Parathyroid adenoma (tissue), 2 donors: ENCODE data around the gene NUAK1.

Experiments used
- H2AFZ ChIP-seq: fragments of 300-600 bp; sonication (generic); one replicate; pipeline ENCODE4 v1.7.0; 2017; ENCODE audit warnings: antibody characterized with exemption, mild to moderate bottlenecking
- H3K27ac ChIP-seq: fragments of 300-600 bp; sonication (generic); one replicate; pipeline ENCODE4 v1.7.0; 2017
- H3K27me3 ChIP-seq: fragments of 300-600 bp; sonication (generic); one replicate; pipeline ENCODE4 v1.7.0; 2017; ENCODE audit warnings: low read length; ENCODE audit not compliant: control insufficient read depth, insufficient read depth
- H3K36me3 ChIP-seq: fragments of 300-600 bp; sonication (generic); one replicate; pipeline ENCODE4 v1.7.0; 2017; ENCODE audit warnings: low read length; ENCODE audit not compliant: control insufficient read depth, insufficient read depth
- H3K4me1 ChIP-seq: fragments of 300-600 bp; sonication (generic); one replicate; pipeline ENCODE4 v1.7.0; 2017; ENCODE audit warnings: control low read depth
- H3K4me2 ChIP-seq: fragments of 300-600 bp; sonication (generic); one replicate; pipeline ENCODE4 v1.7.0; 2017; ENCODE audit warnings: low read length
- H3K4me3 ChIP-seq: fragments of 300-600 bp; sonication (generic); one replicate; pipeline ENCODE4 v1.7.0; 2017; ENCODE audit warnings: low read depth, low read length
- H3K79me2 ChIP-seq: fragments of 300-600 bp; sonication (generic); one replicate; pipeline ENCODE4 v1.7.0; 2017; ENCODE audit warnings: control low read depth
- H3K9ac ChIP-seq: fragments of 300-600 bp; sonication (generic); one replicate; pipeline ENCODE4 v1.7.0; 2017; ENCODE audit warnings: mild to moderate bottlenecking
- H3K9me3 ChIP-seq: fragments of 300-600 bp; sonication (generic); one replicate; pipeline ENCODE4 v1.7.0; 2017; ENCODE audit warnings: low read length; ENCODE audit not compliant: control insufficient read depth
- TF ChIP-seq, protein P1 (sequence below): fragments of 300-600 bp; sonication (generic); IDR thresholded peaks from one replicate; pipeline ENCODE4 v1.7.0; 2017; ENCODE audit warnings: antibody characterized with exemption, mild to moderate bottlenecking
- donor health status: primary hyperparathyroidism.

The NUAK1 gene

DNA sequence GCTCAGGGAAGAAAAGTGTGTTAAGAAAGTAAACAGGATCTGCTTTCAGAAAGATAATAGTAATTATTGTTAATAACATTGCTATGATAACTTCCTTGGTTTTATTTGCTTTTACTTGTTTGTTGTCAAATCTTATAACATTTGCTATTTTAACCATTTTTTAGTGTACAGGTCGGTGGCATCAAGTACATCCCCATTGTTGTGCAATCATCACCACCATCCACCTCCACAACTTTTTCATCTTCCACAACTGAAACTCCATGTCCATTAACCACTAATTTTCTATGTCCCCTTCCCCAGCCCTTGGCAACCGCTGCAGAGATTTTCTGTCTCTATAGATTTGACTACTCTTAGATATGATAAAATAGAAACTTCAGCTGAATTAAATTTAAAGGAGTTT, 22.7 kb upstream of the NUAK1 start:
- Histone ChIP-seq H3K4me3 (no peak overlapping the region), H3K27me3 (no peaks in the 10 kb centered on the region), H3K4me2 (no peak overlapping the region), H3K4me1 (no peaks in the 10 kb centered on the region), H3K27ac (no peak overlapping the region), H3K9ac (no peak overlapping the region), H3K79me2 (no peaks in the 10 kb centered on the region), H2AFZ (no peak overlapping the region), H3K9me3 (no peaks in the 10 kb centered on the region), H3K36me3 (no peaks in the 10 kb centered on the region)
- TF ChIP-seq, protein P1, sequence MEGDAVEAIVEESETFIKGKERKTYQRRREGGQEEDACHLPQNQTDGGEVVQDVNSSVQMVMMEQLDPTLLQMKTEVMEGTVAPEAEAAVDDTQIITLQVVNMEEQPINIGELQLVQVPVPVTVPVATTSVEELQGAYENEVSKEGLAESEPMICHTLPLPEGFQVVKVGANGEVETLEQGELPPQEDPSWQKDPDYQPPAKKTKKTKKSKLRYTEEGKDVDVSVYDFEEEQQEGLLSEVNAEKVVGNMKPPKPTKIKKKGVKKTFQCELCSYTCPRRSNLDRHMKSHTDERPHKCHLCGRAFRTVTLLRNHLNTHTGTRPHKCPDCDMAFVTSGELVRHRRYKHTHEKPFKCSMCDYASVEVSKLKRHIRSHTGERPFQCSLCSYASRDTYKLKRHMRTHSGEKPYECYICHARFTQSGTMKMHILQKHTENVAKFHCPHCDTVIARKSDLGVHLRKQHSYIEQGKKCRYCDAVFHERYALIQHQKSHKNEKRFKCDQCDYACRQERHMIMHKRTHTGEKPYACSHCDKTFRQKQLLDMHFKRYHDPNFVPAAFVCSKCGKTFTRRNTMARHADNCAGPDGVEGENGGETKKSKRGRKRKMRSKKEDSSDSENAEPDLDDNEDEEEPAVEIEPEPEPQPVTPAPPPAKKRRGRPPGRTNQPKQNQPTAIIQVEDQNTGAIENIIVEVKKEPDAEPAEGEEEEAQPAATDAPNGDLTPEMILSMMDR, result no peak

DNA sequence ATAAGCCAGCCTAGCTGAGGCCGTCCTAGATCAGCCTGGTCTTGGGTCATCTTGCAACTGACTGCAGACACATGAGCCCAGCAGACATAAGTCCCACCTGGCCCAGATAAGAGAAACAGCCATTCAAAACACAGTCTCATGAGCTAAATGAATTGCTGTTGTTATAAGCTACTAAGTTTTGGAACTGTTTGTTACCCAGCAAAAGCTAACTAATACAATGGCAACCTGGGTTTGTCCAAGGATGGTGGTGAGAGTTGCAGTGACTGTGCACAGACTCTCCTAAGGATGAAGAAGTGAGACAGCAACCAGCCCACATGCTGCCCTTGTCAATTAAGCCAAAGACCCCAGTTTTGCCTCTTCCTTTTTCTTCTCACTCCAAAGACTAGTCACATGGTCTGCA, 22.2 kb upstream of the NUAK1 start:
- Histone ChIP-seq H3K27me3 (no peaks in the 10 kb centered on the region), H3K79me2 (no peaks in the 10 kb centered on the region), H3K9me3 (no peaks in the 10 kb centered on the region), H3K36me3 (no peaks in the 10 kb centered on the region), H3K4me3 (no peak overlapping the region), H3K27ac (no peak overlapping the region), H3K9ac (no peak overlapping the region), H3K4me1 (no peaks in the 10 kb centered on the region), H2AFZ (no peak overlapping the region), H3K4me2 (no peak overlapping the region)
- TF ChIP-seq, protein P1, result no peak

DNA sequence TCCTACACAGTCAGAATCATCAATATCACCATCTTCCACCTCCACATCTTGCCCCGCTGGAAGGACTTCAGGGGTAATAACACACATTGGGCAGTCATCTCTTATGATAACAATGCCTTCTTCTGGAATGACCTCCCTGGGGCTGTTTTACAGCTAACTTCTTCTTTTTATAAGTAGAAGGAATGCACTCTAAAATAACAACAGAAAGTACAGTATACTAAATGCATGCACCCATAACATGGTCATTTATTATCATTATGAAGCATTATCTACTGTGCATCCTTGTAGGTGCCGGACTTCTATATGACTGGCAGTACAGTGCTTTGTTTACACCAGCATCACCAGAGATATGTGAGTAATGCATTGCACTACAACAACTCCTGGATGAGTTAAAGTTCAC, 19.0 kb upstream of the NUAK1 start:
- Histone ChIP-seq H3K36me3 (no peaks in the 10 kb centered on the region), H3K4me2 (no peak overlapping the region), H3K27me3 (no peaks in the 10 kb centered on the region), H3K4me1 (no peaks in the 10 kb centered on the region), H3K4me3 (no peak overlapping the region), H3K79me2 (no peaks in the 10 kb centered on the region), H3K9ac (no peak overlapping the region), H3K27ac (no peak overlapping the region), H2AFZ (no peak overlapping the region), H3K9me3 (no peaks in the 10 kb centered on the region)
- TF ChIP-seq, protein P1, result no peak

DNA sequence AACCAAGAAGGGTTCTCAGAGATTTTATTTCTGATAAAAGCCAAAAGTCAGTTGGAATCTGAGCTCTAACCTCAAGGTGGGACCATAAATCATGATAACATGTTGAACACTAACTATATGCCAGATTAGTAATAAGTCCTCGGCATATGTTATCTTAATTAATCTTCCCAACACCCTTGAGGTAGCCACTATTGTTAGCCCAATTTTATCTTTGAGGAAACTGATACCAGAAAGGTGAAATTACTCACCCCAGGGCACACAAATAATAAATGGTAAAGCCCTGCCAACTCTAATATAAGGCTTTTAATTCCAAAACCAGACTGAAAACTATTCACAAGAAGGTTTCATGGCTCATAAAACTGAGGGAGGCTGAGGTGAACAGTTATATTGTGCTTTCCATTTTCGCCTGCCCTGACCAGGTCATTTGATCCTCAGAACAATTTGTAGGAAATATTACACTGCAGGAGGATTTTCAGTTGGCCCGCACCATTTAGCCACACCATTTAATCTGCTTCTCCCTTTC, 16.1 kb upstream of the NUAK1 start:
- TF ChIP-seq, protein P1, result no peak
- Histone ChIP-seq H3K4me1 (no peaks in the 10 kb centered on the region), H3K36me3 (no peaks in the 10 kb centered on the region), H2AFZ (no peak overlapping the region), H3K27me3 (no peaks in the 10 kb centered on the region), H3K27ac (no peak overlapping the region), H3K4me2 (no peak overlapping the region), H3K9me3 (no peaks in the 10 kb centered on the region), H3K79me2 (no peaks in the 10 kb centered on the region), H3K4me3 (no peak overlapping the region), H3K9ac (no peak overlapping the region)

DNA sequence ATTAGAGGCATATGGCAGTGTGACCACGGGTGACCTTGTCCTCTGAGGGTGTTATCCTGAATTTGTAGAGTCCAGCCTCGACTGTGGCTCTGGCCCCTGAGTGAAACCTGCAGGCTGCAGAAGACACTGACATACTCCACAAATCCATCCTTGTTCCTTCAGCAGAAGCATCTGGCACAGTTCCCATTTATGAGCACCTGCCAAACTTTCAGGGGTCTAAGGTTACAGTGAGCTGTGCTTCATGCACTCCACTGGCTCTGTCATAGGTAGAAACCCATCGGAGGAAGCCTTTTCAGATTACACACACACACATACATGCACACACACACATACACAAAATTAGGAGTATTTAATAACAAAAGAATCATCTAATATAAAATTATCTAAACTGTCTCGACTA, 13.6 kb upstream of the NUAK1 start:
- Histone ChIP-seq H3K36me3 (no peaks in the 10 kb centered on the region), H3K27ac (no peak overlapping the region), H3K4me2 (no peak overlapping the region), H3K27me3 (no peaks in the 10 kb centered on the region), H3K9ac (no peak overlapping the region), H3K4me1 (peaks cover 16% of the 10 kb centered on the region), H3K4me3 (no peak overlapping the region), H3K79me2 (peaks cover 2% of the 10 kb centered on the region), H3K9me3 (no peaks in the 10 kb centered on the region), H2AFZ (no peak overlapping the region)
- TF ChIP-seq, protein P1, result no peak
